ENCODE results near the gene CRYBB1. TPM values are rescaled to one million over a fixed set of nuclear protein-coding genes. Genes with fewer than 3 reads are reported as not detected.
A peak's percentile ranks its signal among the peaks of the same experiment; 100 is the strongest.

Gene CRYBB1
- total RNA-seq: 1 to 10 TPM in 1 of 2 experiments, under 1 TPM in 1; 0.65 to 1.2 TPM

DNA sequence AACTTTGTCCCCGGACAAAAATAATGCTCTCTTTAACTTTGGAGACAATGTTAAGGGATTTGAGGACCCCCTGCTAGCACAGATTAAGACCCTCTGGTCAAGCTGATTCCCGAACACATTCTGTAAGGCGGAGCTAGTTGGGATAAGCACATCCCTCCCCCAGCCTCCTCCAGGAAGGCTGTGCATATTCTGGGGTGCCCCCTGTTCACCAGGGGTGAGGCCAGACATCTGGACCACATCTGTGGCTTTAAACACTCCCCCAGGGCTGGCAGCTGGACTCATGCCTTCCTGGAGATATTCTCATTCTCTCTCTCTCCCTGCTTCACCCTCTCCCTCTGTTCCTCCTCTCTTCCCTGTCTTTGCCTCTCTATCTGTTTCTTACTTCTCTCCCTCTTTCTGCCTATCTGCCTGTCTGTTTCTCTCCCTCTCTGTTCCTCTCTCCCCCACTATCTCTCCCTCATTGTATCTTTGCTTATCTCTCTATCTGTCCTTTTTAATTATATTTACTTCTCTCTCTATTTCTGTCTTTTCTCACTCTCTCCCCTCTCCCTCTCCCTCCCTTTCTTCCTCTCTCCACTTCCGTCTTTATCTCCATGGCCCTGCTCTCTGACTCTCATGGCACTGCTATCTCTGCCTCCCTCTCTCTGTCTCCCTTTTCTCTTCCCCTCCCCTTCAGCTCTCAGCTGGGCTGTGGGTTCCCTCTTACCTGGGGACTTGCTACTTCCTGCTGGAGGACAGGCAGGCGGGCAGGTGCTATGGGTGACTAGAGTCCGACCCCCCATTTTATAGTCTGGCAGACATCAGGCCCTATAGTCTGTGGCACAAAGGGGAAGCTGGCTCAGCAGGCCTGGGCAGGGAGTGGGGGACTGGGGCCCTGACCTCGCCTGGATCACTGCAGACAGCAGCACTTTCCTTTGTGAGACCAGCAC lies at the start of gene CRYBB1:
Gene CRYBB1, minus strand, starts transcription at position 757 of the 929 bp plus-strand sequence. CDS start 1,708 bp downstream, outside the sequence.
- ChIA-PET CTCF (interaction anchor here (1.8 kb wide), 1 partner anchor 26 kb away, joined by 6 read pairs; no protein-coding TSS in a partner anchor), POLR2A (no interaction called here)
- no peak within 1 kb of the TSS for H3K27ac Mint-ChIP-seq
- H3K4me1 Mint-ChIP-seq: peaks cover 27% of the 10 kb centered on the region
- peaks cover 20% of the 10 kb centered on the region for H3K27me3 Mint-ChIP-seq
- H3K4me3 Mint-ChIP-seq: no peak within 1 kb of the TSS
- H3K36me3 Mint-ChIP-seq (ENCODE audit: low read depth): no peaks in the 10 kb centered on the region
- no peak for DNase-seq
- no peaks in the 10 kb centered on the region for H3K9me3 Mint-ChIP-seq

DNA sequence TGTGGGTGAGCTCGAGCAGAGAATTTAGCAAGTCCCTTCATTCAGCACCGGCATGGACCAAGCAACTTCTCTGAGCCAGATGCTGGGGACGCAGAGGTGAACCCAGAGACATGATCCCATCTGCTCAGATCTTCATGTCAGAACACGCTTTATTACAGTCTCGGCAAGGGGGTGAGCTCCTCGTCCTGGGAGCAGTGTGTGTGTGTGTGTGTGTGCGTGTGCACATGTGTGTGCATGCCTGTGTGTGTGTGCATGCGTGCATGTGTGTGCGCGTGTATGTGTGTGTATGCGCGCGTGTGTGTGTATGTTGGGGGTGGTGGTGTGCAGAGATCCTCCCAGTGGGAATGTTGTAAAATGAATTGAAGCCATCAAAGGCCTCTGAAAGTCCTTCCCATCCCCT lies 49.3 kb upstream of the CRYBB1 start:
- Mint-ChIP-seq H3K4me3 (no peak overlapping the region), H3K36me3 (ENCODE audit: low read depth) (peaks cover 80% of the 10 kb centered on the region), H3K27ac (peak overlapping the region; percentile 31), H3K27me3 (no peaks in the 10 kb centered on the region), H3K4me1 (peaks cover 76% of the 10 kb centered on the region), H3K9me3 (no peaks in the 10 kb centered on the region)
- CTCF ChIA-PET: interaction anchor here (1.0 to 5.1 kb wide), 4 partner anchors 23 to 301 kb away, joined by 4 to 47 read pairs (median 10); partner anchors contain the start of genes HPS4 and SRRD
- POLR2A ChIA-PET: interaction anchor here (0.6 to 2.8 kb wide), 3 partner anchors 155 to 183 kb away, joined by 3 to 13 read pairs (median 11); partner anchors contain the start of genes HPS4, SRRD and TFIP11
- DNase-seq: no peak

DNA sequence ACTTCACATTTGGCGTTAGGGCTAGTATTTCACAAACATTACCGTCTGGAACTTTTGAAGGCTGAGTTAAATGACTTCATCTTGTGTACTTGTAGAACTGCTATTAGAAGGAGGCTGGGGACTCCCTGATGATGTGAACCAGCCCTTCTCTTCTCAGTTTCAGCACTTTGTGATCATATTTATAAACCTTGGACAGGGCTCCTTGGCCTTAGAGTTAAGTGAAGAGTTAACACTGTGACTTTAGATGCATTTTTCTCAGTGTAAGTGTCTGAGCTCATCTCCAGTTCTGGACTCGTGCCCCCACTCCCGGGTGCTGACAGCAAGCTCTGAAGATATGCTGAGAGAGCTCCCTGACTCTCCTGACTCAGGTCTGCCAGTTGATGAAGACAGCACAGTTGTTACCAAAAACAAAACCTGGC lies 48.0 kb upstream of the CRYBB1 start:
- CTCF ChIA-PET: interaction anchor here (0.6 to 5.1 kb wide), 18 partner anchors 8 to 301 kb away, joined by 3 to 47 read pairs (median 5); partner anchors contain the start of genes HPS4, MIAT and SRRD
- H3K4me1 Mint-ChIP-seq: peaks cover 74% of the 10 kb centered on the region
- H3K9me3 Mint-ChIP-seq: no peaks in the 10 kb centered on the region
- no peaks in the 10 kb centered on the region for H3K27me3 Mint-ChIP-seq
- H3K4me3 Mint-ChIP-seq: no peak overlapping the region
- peaks cover 82% of the 10 kb centered on the region for H3K36me3 Mint-ChIP-seq (ENCODE audit: low read depth)
- H3K27ac Mint-ChIP-seq: peak overlapping the region; percentile 84
- POLR2A ChIA-PET: interaction anchor here (2.6 to 2.8 kb wide), 2 partner anchors 163 to 182 kb away, joined by 11 to 13 read pairs; partner anchors contain the start of genes HPS4 and SRRD
- no peak for DNase-seq

DNA sequence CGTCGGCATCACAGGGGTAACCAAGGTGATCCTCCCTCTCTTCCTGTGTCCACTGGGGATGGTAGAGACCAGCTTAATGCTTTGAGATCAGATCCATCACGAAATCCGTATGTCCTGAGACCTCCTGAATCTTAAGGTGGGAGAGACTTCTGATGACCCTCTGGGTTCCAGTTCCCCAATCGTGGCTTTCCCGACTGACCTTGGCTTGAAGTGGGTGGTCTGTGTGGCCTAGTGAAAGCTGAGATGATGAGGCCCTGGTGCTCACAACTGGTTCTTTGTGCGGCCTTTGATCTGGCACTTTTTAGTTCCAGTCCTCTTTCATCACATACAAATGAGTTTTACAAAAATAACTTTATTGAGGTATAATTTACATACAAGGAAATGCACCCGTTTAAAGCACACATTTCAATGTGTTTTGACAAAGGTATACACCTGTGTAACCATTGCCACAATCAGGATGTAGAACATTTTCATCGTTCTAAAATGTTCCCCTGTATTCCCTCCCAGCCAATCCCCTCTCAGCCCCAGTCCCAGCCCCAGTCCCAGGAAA lies 45.6 kb upstream of the CRYBB1 start:
- H3K9me3 Mint-ChIP-seq: no peaks in the 10 kb centered on the region
- DNase-seq: no peak
- ChIA-PET CTCF (interaction anchor here (2.5 to 5.1 kb wide), 3 partner anchors 10 to 160 kb away, joined by 11 to 47 read pairs (median 15); no protein-coding TSS in a partner anchor), POLR2A (interaction anchor here (0.7 to 11.9 kb wide), 2 partner anchors 9 to 160 kb away, joined by 5 to 117 read pairs; no protein-coding TSS in a partner anchor)
- H3K36me3 Mint-ChIP-seq (ENCODE audit: low read depth): peaks cover 73% of the 10 kb centered on the region
- peaks cover 65% of the 10 kb centered on the region for H3K4me1 Mint-ChIP-seq
- no peaks in the 10 kb centered on the region for H3K27me3 Mint-ChIP-seq
- H3K27ac Mint-ChIP-seq: peak overlapping the region; percentile 56
- no peak overlapping the region for H3K4me3 Mint-ChIP-seq

DNA sequence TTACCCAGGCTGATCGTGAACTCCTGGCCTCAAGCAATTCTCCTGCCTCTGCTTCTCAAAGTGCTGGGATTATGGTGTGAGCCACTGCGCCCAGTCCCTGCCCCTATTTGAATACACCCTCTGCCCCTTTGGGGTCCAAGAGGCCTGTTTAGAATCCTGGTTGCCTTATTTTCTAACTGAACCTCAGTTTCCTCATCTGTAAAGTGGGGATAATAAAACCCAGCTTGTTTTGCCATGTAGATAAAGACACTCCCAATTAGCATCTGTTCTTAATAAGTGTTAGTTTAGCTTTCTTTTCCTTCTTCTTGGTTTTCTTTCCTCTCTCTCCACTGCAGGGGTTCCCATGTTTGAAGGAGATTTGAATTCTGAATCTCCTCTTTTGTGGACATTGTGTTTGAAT lies 44.3 kb upstream of the CRYBB1 start:
- no peak for DNase-seq
- Mint-ChIP-seq H3K27me3 (no peaks in the 10 kb centered on the region), H3K9me3 (no peaks in the 10 kb centered on the region), H3K4me1 (peaks cover 68% of the 10 kb centered on the region), H3K4me3 (no peak overlapping the region), H3K27ac (peak overlapping the region; percentile 3), H3K36me3 (ENCODE audit: low read depth) (peaks cover 66% of the 10 kb centered on the region)
- ChIA-PET POLR2A (interaction anchor here (1.2 to 11.9 kb wide), 2 partner anchors 10 to 159 kb away, joined by 3 to 117 read pairs; no protein-coding TSS in a partner anchor), CTCF (interaction anchor here (2.1 to 5.1 kb wide), 3 partner anchors 9 to 159 kb away, joined by 5 to 47 read pairs (median 11); no protein-coding TSS in a partner anchor)

DNA sequence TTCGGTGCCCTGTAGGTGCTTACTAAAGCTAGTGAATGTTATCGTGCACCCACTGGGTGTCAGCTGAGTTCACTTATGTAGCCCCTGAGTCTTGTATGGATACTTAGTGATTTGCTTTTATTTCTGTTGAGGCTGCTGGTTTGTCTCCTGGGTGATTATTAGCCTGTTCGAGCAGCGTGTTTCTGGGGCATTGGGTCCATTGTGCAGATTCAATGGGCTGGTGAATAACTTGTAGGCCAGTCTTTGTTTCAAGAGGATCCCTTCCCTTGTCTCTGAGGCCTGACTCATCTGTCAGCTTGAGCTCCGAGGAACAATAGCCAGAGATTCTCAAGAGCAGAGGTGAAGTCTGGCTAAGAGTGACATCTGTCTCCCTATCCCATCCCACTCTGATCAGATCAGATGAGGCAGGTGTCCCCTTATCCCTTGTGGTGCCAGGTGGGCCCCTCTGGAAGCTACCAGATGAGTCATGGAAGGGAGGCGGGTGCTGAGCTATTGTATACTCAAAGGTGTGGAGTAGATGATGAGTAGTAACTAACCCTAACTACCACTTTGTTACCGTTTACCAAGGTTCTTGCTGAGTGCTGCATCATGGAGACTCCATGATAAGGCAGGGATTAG lies 43.2 kb upstream of the CRYBB1 start:
- Mint-ChIP-seq H3K27me3 (no peaks in the 10 kb centered on the region), H3K9me3 (no peaks in the 10 kb centered on the region), H3K36me3 (ENCODE audit: low read depth) (peaks cover 58% of the 10 kb centered on the region), H3K4me3 (no peak overlapping the region), H3K4me1 (peaks cover 67% of the 10 kb centered on the region), H3K27ac (no peak overlapping the region)
- ChIA-PET CTCF (interaction anchor here (1.0 to 2.5 kb wide), 3 partner anchors 10 to 158 kb away, joined by 4 to 11 read pairs (median 5); no protein-coding TSS in a partner anchor), POLR2A (interaction anchor here (11.9 kb wide), 1 partner anchor 12 kb away, joined by 117 read pairs; no protein-coding TSS in a partner anchor)
- DNase-seq: no peak

DNA sequence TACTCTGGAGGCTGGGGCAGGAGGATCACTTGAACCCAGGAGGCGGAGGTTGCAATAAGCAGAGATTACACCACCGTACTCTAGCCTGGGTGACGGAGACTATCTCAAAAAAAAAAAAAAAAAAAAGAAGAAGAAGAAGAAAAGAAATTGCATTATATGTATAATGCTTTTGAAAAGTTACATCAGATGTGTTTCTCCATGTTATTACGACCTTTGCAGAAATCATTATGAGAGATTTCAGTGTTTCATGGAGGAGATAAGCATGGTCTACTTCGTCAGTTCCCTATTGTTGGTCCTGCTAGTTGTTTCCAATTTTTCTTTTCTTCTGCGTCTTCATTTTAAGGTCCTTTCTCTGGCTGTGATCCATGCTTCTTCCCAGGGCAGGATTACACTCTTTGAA lies 42.5 kb upstream of the CRYBB1 start:
- ChIA-PET POLR2A (interaction anchor here (0.8 to 11.9 kb wide), 2 partner anchors 12 to 176 kb away, joined by 3 to 117 read pairs; no protein-coding TSS in a partner anchor), CTCF (no interaction called here)
- no peak for DNase-seq
- Mint-ChIP-seq H3K27ac (peak overlapping the region; percentile 51), H3K36me3 (ENCODE audit: low read depth) (peaks cover 52% of the 10 kb centered on the region), H3K4me1 (peaks cover 60% of the 10 kb centered on the region), H3K4me3 (no peak overlapping the region), H3K27me3 (peaks cover under 1% of the 10 kb centered on the region), H3K9me3 (no peaks in the 10 kb centered on the region)

DNA sequence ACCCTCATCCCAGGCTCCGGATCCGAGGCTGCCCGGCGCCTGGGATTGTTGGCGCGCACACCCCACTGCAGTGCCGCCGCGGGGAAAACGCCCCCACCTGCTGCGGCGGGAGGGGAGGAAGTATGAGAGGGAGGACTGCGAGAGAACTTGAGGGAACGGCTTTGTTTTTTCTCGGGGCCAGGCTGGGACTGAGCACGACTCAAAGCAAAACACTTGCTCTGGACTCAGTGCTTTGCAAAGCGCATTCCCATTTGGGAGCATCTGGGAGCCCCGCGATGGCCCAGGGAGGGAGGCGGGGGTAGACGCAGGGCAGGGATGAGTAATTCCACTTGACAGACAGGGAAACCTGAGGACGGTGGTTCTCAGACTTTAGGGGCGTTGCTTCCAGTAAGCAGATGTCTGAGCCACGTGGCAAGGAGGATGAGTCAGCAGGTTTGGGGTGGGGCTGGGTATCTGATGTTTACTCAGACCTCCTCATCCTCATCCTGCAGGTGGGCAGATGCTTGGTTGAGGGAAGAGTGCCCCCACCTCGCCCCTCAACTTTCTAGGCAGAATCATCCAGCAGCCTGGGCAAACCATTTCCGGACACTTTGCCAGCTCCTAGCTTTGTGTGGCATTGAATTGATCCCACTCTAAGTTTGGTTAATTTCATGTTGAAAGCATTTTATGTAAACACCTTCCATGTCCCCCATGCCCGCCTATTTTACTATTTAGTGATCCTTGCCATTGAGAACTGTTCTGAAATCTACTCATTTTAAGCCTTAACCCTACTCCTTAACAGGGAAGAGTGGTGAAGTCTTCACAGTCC lies 41.0 kb upstream of the CRYBB1 start:
- H3K4me1 Mint-ChIP-seq: peaks cover 48% of the 10 kb centered on the region
- peak overlapping the region; percentile 96 for H3K4me3 Mint-ChIP-seq
- peaks cover 12% of the 10 kb centered on the region for H3K27me3 Mint-ChIP-seq
- DNase-seq: peak; percentile 88
- ChIA-PET POLR2A (interaction anchor here (1.4 to 11.9 kb wide), 2 partner anchors 14 to 147 kb away, joined by 3 to 117 read pairs; partner anchors contain the start of gene TFIP11), CTCF (no interaction called here)
- H3K9me3 Mint-ChIP-seq: no peaks in the 10 kb centered on the region
- H3K27ac Mint-ChIP-seq: peak overlapping the region; percentile 88
- H3K36me3 Mint-ChIP-seq (ENCODE audit: low read depth): peaks cover 39% of the 10 kb centered on the region

DNA sequence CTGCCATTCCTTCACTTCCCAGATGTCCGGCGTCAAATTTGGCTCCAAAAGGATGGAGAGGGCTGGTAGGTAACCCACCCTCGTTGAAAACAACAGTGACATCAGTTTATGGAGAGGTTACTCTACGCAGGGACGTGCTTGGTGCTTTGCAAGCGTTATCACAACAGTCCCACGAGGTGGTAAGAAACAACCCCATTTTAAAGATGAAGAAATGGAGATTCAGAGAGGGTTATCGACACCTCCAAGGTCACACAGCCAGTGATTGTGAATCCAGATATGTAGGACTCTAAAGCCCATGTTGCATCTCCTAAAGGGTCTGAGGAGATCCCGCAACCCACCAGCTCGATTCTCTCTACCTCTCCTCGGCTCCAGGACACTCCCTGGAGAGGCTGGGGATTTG lies 40.3 kb upstream of the CRYBB1 start:
- Mint-ChIP-seq H3K4me1 (peaks cover 42% of the 10 kb centered on the region), H3K36me3 (ENCODE audit: low read depth) (peaks cover 32% of the 10 kb centered on the region), H3K9me3 (no peaks in the 10 kb centered on the region), H3K27me3 (peaks cover 19% of the 10 kb centered on the region), H3K4me3 (peak overlapping the region; percentile 96), H3K27ac (peak overlapping the region; percentile 88)
- CTCF ChIA-PET: no interaction called here
- DNase-seq: no peak
- POLR2A ChIA-PET: interaction anchor here (1.4 to 11.9 kb wide), 2 partner anchors 14 to 146 kb away, joined by 3 to 117 read pairs; partner anchors contain the start of gene TFIP11

DNA sequence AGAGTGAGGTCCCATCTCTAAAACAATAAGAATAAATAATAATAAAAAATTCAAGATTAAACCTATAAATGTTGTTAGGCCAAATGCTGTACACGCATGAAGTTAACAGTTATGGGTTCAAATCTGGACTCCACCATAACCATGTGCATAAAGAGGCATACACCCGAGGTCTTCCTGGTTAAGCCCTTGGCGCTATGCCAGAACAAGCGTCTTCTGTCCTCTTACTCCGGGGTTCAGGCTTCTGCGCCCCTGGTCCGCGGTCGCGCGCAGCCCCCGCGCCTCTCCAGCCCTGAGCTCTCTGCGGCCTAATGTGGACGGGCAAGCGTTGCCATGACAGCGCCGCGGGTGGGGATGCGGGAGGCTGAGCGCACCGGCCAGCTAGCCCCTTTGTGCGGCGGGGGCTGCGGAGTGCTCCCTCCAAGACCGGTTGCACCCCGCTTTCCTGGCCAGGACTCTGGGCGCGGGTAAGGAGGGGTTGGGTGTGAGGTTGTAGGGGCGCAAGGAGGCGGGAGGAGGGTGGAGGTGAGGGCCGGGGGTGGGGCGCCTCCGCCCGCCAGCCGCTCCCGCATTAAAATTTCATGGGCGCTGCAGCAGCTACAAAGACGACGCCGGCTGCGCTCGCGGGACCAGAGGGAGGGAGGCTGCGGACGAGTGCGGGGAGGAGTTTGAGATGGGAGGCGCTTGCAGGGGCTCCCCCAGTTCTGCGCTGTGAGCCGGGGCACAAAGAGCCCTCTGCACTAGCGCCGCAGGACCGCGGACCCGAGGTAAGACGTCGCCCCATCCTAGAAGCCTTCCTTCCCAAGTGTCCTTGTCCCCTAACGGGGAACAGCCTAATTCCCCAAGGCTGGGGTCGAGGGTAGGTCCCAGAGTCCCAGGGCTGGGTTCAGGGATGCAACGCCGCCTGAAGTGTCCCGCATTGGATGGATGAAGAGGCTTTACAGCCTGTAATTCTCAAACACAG lies 39.3 kb upstream of the CRYBB1 start, which contains the start of gene MIAT:
Gene MIAT, plus strand, starts transcription at position 698 of the 961 bp plus-strand sequence.
- Mint-ChIP-seq H3K27me3 (peaks cover 22% of the 10 kb centered on the region), H3K27ac (peak within 1 kb of the TSS; percentile 88), H3K9me3 (no peaks in the 10 kb centered on the region), H3K4me1 (peaks cover 37% of the 10 kb centered on the region), H3K36me3 (ENCODE audit: low read depth) (peaks cover 23% of the 10 kb centered on the region), H3K4me3 (peak within 1 kb of the TSS; percentile 96)
- ChIA-PET CTCF (interaction anchor here (0.7 to 2.7 kb wide), 4 partner anchors 8 to 293 kb away, joined by 3 to 12 read pairs (median 9); no protein-coding TSS in a partner anchor), POLR2A (interaction anchor here (0.6 to 11.9 kb wide), 7 partner anchors 10 to 178 kb away, joined by 3 to 117 read pairs (median 5); partner anchors contain the start of genes HPS4 and SRRD)
- DNase-seq: peak; percentile 85
